ENCODE data around the gene DOCK10.

Gene DOCK10

GRCh38 chr2:224901121-224901676 lies 141.1 kb downstream of the DOCK10 start:
- in situ Hi-C loops (cut with MboI; ENCODE audit: low sequenced_read_pairs, unreplicated experiment) = no loop called here
- no peak for TF ChIP-seq CTCF (IDR thresholded peaks at IDR 0.05; ENCODE audit: borderline replicate concordance, control extremely low read depth, extremely low read depth, insufficient read depth, missing control alignments)
- DNase-seq (ENCODE audit: low spot score) = no peak

- no peak for DNase-seq (ENCODE audit: low spot score)
- no peak for TF ChIP-seq CTCF (IDR thresholded peaks at IDR 0.05; ENCODE audit: borderline replicate concordance, control extremely low read depth, extremely low read depth, insufficient read depth, missing control alignments)
- in situ Hi-C loops (cut with MboI; ENCODE audit: low sequenced_read_pairs, unreplicated experiment) = no loop called here
Observed at GRCh38 chr2:224895377-224895776, 146.9 kb downstream of the DOCK10 start.

- TF ChIP-seq CTCF (IDR thresholded peaks at IDR 0.05; ENCODE audit: borderline replicate concordance, control extremely low read depth, extremely low read depth, insufficient read depth, missing control alignments) = no peak
- peak; percentile 43 for DNase-seq (ENCODE audit: low spot score)
- in situ Hi-C loops (cut with MboI; ENCODE audit: low sequenced_read_pairs, unreplicated experiment) = no loop called here
Observed at GRCh38 chr2:224894356-224894755, 147.9 kb downstream of the DOCK10 start.

- no peak for TF ChIP-seq CTCF (IDR thresholded peaks at IDR 0.05; ENCODE audit: borderline replicate concordance, control extremely low read depth, extremely low read depth, insufficient read depth, missing control alignments)
- in situ Hi-C loops (cut with MboI; ENCODE audit: low sequenced_read_pairs, unreplicated experiment) = no loop called here
- no peak for DNase-seq (ENCODE audit: low spot score)
Observed at GRCh38 chr2:224893848-224894247, 148.4 kb downstream of the DOCK10 start.

GRCh38 chr2:224892574-224893204 lies 149.6 kb downstream of the DOCK10 start:
- in situ Hi-C loops (cut with MboI; ENCODE audit: low sequenced_read_pairs, unreplicated experiment) = no loop called here
- TF ChIP-seq CTCF (IDR thresholded peaks at IDR 0.05; ENCODE audit: borderline replicate concordance, control extremely low read depth, extremely low read depth, insufficient read depth, missing control alignments) = no peak
- no peak for DNase-seq (ENCODE audit: low spot score)

GRCh38 chr2:224890372-224890771 lies 151.9 kb downstream of the DOCK10 start:
- DNase-seq (ENCODE audit: low spot score) = no peak
- no peak for TF ChIP-seq CTCF (IDR thresholded peaks at IDR 0.05; ENCODE audit: borderline replicate concordance, control extremely low read depth, extremely low read depth, insufficient read depth, missing control alignments)
- in situ Hi-C loops (cut with MboI; ENCODE audit: low sequenced_read_pairs, unreplicated experiment) = no loop called here
